Heart left ventricle (tissue), 13 donors: ENCODE results near the gene MEOX1.

ENCODE experiments used
- CTCF ChIP-seq, 12 donors: fragments of 200-600 bp; sonication (generic) in 4 of 12; IDR thresholded peaks; one replicate each; pipeline versions ENCODE4 v1.5.0 to v1.8.0; 2018 to 2022; ENCODE audit warnings: antibody characterized with exemption in 12 of 12, mild to moderate bottlenecking in 5 of 12
- POLR2A ChIP-seq, 2 donors: fragments of 450-650 bp; IDR thresholded peaks; one replicate each; pipeline ENCODE4 v1.6.1; 2017; ENCODE audit warnings: antibody characterized with exemption in 2 of 2, mild to moderate bottlenecking in 2 of 2, moderate library complexity in 2 of 2
- donor health status: ischemic (EF 13 %, LVEDD 7.1; RV severe dilation, severe dysfunction).
- donor health status: DM: no; HTN: yes; CAD: no.
- donor health status: DM: no; HTN: no; CAD: no.
- donor health status: ischemic (EF 25% LVEDD 6.9; RV normal size, moderate dysfunction).
- donor health status: ischemic (EF 25% LVEDD 5.7; RV mildly dilated, moderate dysfunction).
- donor health status: ischemic (EF 35%, LVEDD 5.7; RV mildly dilated, moderate dysfunction).
- donor health status: nonischemic (EF 11% LVEDD 7.7; RV severe dilation, severe dysfunction).
- donor health status: DM: yes; HTN: yes; CAD: no.
- donor health status: PGD.
- donor health status: ischemic (EF 29% LVEDD 5.4; RV normal size, mild dysfunction).
- donor health status: nonischemic (EF 23%, LVEDD 6.1; RV moderate dilation, normal function).

- no peak for TF ChIP-seq CTCF (IDR thresholded peaks at IDR 0.05)
- no peak for TF ChIP-seq POLR2A (IDR thresholded peaks at IDR 0.05)
Observed at GRCh38 chr17:43609613-43610385, 51.9 kb downstream of the MEOX1 start.
